ENCODE data around the gene TMEM131.
A peak's percentile ranks its signal among the peaks of the same experiment; 100 is the strongest.
"Not testable (repeated sequence)": the region's sequence is repeated elsewhere in the genome, so short reads cannot be mapped to it uniquely, and the experiment has no call there.

TMEM131 gene

GRCh38 chr2:97717613-97717995 lies 278.1 kb downstream of the TMEM131 start:
- no peak for DNase-seq

DNA sequence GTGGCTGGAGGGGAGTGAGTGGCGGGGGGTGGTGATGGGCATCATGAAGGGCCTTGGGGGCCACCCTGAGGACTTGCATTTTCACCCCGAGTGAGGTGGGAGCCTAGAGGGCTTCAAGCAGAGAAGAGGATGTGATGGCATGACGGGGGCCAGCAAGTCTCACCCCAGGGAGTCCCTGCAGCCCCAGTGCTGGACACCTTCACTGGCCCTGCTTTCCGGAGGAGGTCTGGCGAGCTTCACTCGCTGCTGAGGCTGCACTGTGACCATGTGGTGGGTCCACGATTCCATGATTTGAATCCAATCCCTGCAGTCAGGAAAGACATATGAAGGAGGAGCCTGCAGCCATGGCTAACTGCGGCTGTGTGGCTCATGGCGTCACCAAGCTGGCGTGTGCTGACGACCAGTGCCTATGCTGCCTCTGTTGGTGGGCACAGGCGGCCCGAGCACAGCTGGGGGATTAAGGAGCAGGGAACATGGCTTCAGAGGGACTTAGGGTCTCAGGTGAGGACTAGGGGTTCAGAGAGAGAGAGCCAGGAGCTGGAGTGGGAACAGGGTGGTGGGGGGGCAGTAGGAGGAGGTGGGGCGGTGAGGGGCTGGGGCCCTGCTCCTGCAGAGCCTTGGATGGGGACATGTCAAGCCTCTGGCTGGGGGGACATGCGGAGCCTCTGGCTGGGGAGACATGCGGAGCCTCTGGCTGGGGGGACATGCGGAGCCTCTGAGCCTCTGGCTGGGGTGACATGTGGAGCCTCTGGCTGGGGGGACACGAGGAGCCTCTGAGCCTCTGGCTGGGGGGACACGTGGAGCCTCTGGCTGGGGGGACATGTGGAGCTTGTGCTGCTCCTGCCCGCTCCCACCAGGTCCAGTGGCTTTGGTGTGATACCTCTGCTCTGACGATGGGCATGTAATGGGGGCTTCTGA lies 278.8 kb downstream of the TMEM131 start:
- no peak for DNase-seq

GRCh38 chr2:97715951-97716694 lies 279.6 kb downstream of the TMEM131 start:
- no peak for DNase-seq

DNA sequence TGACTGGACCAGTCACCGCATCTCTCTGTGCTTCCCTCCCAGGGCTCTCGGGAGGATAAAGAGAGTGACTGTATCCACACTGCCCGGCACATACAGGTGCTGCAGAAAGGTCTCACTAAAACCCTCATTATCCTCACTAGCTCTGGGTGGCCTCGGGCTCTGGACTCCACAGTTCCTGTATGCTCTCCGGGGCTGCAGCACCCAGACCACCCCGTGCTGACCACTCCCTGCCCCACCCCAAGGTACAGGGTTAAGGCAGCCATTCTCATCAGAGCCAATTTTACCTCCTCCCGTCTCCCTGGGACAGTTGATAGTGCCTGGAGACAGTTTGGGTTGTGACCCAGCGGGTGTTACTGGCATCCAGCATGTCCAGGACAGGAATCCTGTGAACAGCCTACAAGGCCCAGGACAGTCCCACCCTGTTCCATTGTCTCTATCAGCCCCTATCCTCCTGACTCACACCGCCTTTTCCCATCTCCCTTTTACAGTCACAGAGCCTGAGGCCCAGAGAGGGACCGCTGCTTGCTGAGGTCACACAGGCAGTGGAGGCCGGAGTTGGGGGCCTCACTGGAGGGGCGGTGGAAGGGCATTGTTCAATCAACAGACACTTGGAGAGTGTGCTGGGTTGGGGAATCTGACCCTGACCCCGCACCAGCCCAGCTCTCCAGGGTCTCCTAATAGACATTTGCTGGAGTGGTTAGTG lies 280.6 kb downstream of the TMEM131 start:
- DNase-seq, result no peak

DNA sequence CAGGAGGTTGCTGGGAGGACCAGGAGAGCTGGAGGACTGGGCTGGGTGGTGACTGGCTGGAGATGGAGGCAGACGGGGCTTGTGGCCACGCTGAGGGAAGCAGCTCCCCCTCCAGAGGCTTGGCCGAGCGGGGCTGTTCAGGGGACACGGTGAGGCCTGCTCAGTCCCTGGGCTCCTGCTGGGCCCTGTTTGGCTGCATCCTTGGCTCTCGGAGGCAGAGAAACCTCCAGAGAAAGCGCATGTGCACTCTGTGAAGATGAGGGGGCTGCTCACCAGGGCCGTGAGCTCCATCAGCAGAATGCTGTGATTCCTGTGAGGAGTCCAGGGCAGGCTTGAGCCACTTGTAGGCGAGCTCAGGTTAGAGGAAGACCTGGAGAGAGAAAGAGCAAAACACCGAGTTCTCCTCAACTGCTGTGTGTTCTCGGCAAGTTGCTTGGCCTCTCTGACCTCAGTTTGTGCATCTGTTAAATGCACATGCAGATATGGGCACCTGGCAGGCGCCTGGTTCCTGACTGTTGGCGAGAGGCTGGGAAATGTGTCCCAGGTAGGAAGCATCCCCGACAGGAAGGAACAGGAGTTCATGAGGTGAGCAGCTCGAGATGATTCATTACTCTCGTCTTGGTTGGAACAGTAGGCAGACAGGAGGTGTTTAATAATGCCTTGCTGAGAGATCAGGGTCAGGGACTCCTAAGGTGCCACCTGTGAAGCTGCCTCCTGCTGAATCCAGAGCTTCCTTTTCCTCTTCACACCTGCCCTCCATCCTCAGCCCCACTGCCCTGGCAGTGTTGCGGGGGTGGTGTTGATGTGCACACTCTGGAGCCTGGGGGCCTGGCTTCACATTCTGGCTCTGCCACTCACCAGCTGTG lies 281.4 kb downstream of the TMEM131 start:
- DNase-seq, result no peak

DNA sequence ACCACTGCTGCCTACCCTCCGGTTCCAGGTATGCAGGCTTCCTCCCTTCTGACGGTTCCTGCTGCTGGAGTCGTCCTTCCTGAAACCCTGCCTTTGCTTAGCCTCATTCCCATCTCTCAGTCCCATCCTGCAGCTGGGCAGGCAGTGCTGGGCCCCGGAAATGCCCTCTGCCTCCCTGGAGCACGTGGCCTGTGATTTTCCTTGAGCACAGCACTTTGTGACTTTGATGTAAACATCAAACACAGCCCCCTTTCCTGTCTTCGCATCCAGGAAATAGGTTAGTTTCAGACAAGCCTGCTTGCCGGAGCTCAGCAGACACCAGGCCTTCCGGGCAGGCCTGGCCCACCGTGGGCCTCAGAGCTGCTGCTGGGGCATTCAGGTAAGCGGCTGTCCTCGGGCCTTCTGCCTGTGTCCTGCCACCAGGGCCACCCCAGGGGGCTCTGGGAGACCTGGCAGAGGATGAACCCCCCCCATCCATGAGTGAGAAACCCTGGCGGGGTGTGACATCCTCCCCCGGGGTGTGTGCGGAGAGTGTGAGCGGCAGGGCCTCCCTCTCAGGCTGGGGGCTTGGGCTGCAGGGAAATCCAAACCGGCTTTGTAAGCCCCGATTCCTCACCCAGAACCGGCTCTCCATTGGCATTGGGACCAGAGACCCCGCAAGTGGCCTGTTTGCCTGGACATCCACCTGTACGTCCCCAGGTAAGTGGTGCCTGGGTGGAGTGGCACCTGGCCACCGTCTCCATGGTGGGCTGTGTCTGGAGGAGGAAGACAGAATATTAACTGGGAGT lies 282.3 kb downstream of the TMEM131 start, which contains the start of gene ZAP70:
TSS of gene ZAP70 (plus strand) at position 281 of the 788 bp plus-strand sequence. CDS start 10,461 bp downstream, outside the sequence.
- DNase-seq, result peak; percentile 61

DNA sequence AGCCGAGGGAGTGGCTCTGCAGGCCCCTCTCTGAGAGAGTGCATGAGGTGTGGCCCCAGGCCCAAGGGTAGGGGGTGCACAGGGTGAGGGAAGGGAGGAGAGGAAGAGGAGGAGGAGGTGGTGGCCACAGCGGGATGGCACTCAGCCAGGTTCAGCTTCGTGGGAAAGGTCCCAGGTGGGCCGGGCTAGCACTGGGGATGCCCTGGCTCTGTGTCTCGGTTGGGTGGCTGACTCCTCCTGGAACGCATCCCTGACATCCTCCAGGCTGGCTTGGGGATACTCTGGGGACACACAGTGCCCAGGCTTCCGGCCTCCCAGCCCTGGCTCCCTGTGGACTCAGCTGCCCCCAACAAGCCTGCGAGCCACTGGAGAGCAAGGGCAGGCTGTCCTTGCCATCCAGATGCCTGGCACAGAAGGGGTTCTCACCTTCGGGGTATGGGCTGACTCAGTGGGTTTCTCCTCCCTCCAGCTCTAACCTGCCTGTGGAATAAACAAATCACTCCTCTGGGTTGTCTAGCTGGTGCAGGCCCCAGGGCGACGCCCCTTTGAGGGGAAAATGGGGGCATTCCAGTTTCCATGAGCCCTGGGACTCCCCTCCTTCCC lies 283.0 kb downstream of the TMEM131 start:
- peak; percentile 69 for DNase-seq

DNA sequence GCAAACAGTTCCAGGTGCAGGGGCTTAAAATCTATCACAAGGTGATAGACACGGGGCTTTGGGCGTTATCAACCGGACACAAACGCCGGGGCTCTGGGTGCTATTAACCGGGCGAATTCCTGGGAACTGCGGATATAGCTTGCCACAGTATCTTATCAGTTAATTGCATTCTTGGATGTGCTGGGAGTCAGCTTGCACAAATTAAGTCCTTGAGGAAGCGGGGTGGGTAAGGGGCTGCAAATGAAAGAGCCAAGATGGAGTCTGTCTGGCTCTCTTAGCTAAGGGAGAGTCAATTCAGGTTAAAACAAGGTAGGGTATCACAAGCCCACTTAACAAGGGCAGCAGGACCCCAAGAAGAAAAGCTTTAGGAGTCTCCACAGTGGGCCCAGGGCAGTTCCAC lies 283.6 kb downstream of the TMEM131 start:
- not testable (repeated sequence) for DNase-seq

DNA sequence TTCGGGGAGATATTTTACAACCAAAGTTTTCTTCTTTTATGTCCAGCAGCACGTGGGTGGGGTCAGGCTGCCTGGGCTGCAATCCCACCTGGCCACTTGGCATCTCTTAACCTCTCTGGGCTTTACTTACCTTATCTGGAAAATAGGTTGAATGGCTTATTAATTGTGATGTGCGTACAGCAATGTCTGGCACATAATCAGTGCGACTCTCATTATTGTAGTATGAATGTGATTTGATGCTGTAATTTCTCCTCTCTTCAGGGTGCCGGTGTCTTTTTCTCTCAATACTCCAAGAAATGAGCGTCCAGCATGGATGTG lies 284.4 kb downstream of the TMEM131 start:
- DNase-seq, result no peak

- DNase-seq, result no peak
Measured at GRCh38 chr2:97708608-97709007, 287.1 kb downstream of the TMEM131 start.

GRCh38 chr2:97708048-97708380 lies 287.7 kb downstream of the TMEM131 start:
- DNase-seq, result no peak

DNA sequence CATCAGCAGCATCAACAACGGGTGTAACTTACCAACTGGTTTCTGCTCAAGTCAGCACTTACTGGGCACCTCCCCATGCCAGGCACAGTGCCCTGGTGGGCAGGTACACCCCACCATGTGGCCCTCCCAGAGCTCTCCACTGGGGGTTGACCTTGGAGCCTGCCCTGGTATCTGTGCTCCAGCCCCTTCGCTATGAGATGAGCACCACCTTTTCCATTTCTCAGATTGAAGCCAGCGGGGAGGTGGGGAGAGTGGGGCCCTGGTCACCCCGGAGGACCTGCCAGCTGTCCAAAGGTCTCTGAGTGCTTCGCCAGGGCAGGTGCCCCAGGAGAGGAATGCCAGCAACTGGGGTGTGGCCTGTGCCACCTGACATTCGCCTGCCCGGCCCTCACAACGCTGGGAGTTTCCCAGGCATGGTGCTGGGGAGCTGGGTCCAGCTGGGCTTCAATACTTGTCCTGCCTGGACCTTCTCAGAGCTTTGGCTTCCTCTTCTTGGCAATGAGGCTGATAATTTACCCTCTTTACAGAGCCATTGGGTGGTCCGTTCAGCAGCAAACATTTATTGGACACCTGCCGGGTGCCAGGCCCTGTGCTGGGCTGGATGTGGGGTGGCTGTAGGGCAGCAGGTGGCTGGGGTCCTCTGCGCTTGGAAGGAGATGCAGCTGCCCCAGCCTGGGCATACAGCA lies 288.2 kb downstream of the TMEM131 start:
- no peak for DNase-seq

GRCh38 chr2:97706708-97707345 lies 288.9 kb downstream of the TMEM131 start:
- DNase-seq, result no peak
